Right lung (tissue), 5 donors: ENCODE results near the gene NRM. TPM values are rescaled to one million over a fixed set of nuclear protein-coding genes. Genes with fewer than 3 reads are reported as not detected.

Experiments
- DNase-seq, 2 donors: peaks; one replicate each; pipeline ENCODE4 v3.0.0-alpha.2; 2013
- polyA plus RNA-seq, 5 donors: library from polyadenylated mRNA; unstranded; fragments of 120-200 nt; gene quantifications; one replicate each; pipeline versions ENCODE4 v1.2.1 to v1.2.3, GENCODE V29; 2013; ENCODE audit warnings: inconsistent platforms in 1 of 5, low replicate concordance in 1 of 5; ENCODE audit not compliant: insufficient read length in 5 of 5, insufficient read depth in 1 of 5

The NRM gene
- polyA plus RNA-seq, 5 donors: 38.5 to 43.4 (median 41.0) TPM

DNA sequence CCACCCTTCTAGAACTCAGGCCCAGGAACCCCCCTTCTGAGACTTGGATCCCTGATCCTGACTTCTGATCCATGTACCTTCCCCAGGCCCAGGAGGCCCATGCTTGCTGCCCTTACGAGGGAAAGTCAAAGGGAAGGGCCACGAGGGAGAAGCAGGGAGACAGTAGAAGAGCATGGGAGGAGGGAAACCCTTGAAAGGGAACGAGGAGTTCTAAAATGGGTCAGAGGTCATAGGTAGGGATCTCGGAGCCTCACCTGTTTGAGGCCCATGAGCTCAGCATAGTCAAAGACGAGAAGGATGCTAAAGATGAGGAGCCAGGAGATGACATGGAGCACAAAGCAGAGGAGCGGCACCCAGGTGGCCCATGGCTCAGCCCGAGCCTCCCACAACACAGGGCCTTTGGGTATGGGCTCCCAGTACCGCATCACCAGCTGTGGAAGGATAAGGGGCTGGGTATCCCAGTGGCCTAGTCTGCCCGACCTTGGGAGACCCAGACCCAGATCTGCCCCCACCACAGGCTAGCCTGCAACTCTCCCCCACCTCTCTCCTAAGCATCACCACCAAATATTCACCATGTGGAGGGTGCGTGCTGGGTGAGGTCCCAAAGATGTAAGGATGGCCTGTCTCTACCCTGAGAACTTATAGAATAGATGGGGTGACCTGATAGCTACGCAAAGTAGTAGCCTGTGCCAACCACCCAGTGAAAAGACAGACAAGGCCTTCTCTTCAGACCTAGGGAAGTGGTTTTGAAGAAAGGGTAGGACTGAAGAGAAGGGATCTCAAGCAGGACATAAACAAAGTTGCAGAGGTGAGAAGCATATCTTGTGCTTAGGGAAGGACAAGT is 1.5 kb downstream of the NRM start:
- DNase-seq: no peak

DNA sequence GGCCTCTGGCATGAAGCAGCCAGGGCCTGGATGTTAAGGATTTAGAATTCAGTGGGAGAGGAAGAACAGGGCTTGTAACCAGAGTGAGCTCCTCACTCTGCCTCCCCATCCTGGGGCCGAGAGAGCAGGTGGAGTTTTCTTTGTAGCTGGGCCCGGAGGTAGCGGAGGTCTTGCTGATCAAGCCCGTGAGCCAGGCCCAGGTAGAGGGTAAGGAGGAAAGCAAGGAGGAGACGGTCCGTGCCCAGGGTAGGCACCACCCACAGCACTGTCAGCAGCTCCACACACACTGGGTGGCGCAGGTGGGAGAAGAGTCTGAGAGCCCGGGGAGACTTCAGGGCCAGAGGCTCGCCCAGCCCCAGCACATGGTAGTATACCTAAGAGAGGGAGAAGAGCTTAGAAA is 2.2 kb downstream of the NRM start:
- no peak for DNase-seq

DNA sequence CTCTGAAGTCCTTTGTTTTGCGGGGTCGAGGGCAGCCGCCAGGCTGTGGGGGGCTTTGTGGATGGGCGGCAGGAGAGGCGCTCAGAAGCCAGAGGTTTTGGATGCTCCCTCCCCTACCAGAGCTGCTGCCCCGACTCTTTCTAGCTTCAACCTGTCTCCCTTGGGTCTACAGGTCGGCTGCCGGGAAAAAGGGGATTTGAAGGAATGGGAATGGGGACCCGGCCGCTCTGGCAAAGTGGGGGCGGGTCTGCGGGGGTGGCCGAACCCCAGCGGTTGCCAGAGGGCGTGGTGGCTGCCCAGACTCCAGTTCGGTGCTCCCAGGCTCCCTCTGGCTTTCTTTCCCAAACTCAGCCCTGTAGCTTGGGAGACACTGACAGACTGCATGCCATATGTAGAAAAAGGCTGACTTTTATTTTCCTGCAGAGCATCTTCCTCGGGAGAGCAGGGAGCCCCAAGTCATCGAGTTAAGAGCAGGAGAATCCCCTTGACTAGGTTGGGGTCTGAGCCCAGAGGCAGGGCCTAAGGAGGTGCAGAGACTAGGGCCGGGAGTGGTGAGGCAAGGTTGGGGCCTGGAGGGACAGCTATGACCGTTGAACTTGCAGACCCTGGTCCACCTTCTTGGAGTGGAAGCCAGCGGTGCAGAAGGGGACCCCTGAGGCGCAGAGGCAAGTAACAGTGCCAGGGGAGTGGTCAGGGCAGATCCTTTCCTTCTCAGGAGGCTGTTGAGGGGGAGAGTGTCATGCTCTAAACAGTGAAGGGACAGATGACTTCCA is 2.9 kb downstream of the NRM start:
- DNase-seq: no peak

DNA sequence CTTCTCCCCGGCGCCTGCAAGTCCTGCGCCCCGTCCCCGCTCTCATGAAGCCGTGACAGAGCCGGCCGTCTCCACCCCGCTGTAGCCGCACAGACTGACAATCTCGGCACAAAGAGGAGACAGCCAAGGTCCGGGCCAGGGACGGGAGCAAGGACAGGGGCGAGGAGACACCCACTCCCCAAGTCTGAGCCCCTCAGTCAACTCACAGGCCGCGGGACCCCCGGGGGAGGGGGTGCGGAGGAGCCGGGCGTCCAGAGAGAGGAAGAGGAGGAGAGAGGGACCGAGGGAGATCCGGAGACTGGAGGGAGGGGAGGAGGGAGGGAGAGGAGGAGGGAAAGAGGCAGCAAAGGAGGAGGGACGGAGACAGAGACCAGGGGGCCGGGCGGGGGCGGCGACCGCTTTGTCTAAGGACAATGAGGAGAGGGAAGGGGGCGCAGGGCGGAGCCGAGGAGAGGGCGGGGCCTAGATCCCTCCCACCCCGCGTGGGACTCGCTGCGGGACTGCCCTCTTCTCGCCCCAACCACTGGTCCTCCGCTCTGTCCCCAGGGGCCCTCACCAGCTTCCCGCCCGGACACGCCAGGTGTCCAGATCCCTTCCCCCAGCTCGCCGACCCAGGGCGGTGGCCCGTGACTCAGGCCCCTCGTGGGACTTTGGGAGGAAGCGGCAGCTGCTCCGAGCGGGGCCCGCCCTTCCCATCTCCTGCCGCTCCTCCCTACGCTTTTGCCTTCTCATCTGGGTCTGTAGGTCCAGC is 3.7 kb downstream of the NRM start:
- peak; percentile 91 to 92 for DNase-seq

DNA sequence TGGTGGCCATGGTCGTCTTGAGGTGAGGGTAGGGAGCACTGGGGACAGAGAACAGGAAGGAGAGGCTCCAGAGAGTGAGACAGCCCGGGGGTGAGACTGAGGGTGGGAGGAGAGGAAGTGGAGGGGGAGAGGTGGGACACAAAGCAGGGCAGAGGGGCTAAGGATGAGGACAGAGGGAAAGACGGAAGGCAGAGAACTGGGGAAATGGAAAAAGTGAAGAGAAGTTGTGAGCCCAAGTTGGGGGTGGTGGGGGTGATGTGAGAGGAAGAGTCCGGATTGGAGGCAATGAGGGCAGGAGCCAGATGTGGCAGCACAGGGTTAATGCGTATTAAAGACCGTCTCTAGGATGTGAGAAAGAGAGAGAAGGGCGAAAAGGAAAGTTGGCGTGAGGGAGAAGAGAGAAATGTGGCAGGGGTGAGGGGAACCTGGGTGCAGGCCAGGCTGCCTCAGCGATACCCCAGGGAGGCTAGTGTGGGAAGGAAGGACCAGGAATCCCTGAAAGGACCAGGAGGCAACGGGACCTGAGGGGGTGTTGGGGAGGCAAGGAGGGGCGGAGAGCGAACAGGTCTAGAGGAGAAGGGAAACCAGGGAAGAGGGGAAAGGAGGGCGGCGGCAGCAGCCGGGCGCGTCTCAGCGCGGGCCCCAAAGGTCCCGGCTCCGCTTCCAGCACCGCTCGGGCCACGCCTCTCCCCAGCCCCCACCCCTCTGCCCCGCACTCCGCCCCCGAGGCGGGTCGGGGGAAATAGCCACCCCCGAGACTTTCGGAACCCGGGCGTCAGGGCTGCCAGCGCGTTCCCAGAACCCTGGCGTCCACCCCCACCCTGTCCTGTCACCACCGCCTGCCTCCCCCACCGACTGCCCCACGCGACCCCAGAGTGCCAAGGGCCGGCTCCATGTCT is 4.5 kb downstream of the NRM start, which contains the start of gene PPP1R18:
Gene PPP1R18 (minus strand): TSS at position 637 of the 899 bp plus-strand sequence. CDS start 627 bp downstream, at position 10.
- DNase-seq: no peak

DNA sequence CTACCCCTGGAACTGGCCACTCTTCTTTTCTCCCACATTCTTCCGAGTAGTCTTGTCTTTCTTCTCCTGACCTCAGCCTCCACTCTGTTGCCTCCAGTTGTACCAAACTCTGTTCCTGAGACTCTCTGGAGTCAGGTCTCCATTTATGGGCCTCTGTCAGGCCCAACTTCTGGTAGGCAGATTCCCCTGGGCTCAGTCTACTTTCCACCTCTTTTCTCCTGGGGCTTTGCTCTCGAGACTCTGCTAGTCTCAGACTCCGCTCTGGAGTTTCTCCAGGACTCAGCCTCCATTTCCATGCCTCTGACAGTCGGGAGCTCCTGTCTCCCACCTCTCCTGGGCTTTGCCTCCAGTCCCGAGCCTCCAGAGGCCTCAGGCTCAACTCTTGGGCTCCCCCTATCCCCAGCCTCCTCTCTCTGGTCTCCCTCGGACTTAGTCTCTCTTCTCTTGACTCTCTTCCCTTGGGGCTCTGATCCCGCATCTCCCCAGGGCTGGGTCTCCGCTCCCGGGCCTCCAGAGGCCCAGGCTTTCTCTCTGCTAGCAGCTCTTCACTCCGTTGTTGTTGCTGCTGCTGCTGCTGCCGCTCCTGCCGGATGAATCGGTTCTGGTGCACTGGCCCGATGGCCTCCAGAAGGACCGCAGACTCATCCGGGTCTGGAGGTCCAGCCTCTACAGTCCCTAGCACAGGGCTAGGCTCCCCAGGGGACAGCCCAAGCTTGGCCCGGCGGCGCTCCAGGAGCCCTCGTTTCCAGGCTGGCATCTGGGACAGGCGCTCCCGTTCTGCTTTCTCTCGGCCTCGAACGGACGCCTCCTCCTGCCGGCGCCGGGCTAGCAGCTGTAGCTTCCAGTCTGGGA is 5.4 kb downstream of the NRM start:
- no peak for DNase-seq

DNA sequence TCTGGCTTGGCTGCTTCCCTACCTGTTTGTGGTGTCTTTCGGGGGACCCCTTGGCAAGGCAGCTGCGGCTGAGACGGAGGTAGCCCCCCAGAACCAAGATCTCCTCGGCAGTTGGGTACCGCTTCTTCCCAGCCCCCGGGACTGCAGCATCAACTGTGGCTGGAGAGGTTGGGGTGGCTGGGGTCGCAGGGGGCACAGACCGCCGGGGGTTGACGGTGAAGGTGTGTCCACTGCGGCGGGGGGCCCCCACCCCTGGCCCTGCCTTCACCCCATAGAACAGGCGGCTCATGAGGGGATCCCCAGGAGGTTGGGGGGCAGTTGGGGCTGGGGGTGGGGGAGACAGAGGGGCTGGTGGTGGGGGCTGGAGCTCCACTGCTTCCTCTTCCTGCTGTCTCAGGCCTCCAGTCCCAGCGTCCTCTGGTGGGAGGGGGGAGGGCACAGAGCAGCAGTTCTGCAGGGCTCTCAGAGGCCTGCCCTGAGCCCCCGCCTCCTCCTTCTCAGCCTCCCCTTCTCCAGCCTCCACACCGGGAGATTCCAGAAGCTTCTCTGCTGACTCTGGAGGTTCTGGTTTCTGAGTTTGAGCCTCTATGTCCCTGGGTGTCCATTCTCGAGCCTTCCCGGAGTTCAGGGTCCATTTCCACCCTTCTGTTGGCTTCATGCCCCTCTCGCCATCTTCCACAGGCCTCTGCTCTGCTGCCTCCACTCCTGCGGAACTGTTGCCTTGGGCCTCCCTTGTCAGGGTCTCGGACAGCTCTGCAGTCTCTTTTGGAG is 6.2 kb downstream of the NRM start:
- DNase-seq: no peak

DNA sequence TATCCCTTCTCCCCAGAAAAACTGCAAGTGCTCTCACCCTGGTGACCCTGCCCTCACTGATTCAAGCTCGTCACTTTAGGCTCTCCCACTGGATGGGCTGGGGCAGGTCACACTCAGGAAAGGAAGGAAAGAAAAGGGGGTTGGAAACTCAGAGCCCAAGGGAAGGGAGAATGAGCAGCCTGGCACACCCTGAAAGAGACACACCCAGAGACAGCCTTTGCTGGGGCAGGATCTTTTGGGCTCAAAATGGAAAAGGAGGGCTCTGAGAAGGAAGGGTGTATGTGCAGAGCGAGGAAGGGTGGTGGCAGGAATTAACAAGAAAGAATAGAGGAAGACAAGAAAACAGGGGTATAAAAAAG is 6.8 kb downstream of the NRM start:
- DNase-seq: no peak

DNA sequence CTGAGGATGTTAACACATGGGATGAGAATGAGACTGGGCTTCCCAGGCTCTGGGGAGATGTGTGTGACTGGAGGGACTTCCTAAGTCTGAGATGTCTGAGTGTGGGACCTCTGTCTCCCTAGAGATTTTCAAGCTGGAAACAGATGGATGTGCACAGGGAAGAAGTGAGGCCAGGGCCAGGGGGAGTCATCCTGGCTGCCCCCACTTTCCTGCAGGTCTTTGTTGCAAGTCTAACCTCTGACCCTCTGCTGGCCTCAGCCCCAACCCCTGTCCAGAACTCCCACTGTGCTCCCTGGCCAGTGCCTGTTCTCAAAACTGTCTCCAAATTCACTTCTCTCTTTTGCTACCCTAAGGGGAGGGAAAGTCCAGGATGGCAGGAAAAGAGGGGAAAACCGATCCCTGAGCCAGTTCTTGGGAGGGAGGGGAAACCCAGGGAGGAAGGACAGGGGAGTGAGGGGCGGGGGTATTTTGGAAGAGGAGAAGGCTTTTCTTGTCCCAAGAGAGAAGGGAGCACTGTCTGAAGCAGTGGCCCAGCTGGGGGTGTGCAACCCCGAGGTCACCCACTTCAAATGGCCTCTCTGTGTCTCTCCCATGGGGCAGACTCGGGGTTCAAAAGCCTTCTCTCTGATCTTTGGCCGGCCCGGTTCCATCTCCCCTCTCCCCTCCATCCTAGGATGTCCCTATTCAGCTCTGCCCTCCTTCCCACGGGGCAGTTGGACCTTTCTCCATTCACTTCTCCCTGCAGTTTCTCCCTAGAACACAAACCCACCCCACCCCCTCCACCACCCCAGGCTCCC is 7.4 kb downstream of the NRM start:
- DNase-seq: no peak

DNA sequence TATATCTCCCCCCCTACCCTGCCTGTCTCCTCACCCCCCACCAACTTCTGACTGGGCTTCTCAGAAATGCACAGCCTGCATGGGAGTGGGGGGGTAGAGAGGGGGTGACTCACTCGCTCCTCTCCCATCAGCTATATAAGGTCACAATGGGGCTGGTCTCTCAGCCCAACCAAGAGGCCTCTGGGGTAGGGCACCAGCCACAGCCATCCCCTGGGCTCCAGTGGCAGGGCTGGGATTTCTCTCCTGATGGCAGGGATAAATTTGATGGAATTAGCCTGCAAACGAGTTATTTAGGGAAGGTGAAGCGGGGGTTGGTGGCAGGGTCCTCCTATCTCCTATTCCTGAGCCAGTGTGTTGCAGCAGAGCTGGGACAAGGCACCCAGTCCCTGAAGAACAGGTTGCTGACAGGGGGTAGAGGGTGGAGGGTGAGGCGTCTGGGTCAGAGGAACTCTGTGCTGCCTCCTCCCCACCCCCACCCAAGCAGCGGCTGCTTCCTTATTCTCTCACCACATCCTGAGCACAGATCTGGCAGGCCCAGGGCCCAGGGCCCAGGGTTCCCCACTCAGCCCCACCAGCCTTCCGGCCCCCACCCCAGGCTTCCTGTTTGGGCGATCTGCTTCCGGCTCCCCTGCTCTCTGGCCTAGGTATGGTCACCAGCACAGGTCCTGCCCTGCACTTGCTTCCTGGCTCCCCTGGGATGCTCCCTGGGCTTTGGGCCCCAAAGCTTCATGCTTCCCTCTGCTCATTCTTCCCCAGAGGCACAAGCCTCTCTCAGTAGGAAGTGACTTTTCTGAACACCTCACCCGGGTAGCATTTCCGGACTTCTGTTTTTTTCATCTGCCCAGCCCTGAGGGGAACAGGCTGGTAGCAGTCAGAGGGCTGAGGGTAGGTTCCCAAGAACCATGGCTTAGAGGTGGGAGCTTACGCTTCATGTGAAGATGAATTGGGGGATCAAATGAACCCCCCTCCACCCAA is 8.4 kb downstream of the NRM start:
- DNase-seq: peak; percentile 55 to 60

DNA sequence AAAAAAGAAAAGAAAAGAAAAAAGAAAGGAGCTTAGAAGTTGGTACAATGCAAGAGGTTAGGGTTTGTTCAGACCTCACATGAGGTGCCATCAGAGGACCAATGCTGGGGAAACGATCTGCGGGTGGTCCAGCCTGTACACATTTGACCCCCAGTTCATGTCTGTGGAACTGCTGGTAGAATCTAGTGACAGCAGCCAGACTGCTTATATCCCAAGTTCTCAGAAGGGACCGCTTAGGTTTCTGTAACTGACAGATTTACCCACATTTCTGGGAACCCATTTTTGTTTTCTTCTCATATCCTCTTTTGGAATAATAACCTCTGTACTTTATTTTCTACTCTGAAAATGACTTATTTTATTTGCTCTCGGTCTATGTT is 9.0 kb downstream of the NRM start:
- DNase-seq: no peak

DNA sequence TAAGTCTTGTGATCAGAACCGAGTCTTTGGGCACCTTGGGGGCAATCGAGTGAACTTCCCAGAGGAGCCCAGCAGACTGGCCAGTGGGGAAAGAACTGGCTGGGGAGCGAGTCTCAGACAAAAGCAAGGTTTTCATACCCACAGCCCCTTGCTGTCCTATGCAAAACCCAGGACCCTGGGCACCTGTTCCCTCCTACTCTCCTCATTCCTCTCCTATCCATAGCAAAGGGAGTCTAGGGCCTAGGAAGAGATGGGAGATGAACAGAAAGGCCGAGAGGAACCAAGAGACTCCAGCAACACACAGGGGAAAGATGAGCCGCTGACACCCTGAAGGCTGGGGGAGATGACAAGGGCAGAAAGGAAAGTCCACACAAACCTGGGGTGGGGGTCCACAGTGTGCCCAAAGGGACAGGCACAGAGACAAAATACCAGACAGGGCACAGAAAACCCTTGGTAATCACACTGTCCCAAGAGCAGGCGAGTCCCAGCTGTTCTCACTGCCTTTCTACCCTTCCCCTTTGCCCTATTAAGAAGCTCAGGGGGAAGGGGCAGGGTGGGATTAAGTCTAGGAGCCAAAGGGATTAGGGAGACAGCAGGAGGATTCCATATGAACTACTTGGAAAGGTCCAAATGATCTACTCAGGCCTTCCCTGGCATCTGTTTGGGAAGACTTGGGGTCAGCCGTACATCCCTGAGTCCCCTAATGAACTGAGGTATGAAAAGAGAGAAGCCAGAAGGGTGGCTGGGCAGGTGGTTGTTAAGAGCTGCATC is 10.8 kb downstream of the NRM start:
- DNase-seq: no peak

DNA sequence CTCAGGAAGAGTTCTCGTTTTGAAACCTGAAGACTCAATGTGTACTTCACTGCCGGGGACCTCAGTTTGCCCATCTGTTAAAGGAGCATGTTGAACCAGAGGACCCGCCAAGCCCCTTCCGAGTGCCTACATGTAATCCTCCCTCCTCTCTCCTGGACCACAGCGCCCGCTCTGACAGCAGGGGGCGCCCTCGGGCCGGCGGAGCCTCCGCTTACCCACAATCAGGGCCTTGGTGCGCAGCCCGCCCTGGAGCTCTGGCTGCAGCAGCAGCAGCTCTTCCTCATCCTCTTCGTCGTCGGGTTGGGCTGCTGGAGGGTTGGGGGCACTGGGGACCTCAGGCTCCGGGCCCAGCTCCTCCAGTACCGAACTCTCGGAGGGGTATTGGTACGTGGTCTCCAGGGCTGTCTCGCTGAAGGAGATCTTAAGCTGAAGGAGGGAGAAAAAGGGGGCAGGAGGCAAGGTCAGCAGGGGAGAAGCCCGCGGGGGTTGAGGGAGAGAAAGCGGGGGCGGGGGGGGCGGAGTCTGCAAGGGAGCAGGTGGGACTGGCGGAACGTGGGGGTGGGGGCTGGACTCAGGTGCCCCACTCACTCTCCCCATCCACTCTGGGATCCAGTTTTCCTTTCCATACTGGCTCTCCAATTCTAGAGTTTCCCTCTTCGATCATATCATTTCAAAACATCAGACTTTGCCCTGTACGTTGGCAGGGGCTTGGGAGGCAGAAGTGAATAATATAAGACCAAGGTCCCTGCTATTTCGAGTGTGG is 11.6 kb downstream of the NRM start:
- peak; percentile 64 to 68 for DNase-seq

DNA sequence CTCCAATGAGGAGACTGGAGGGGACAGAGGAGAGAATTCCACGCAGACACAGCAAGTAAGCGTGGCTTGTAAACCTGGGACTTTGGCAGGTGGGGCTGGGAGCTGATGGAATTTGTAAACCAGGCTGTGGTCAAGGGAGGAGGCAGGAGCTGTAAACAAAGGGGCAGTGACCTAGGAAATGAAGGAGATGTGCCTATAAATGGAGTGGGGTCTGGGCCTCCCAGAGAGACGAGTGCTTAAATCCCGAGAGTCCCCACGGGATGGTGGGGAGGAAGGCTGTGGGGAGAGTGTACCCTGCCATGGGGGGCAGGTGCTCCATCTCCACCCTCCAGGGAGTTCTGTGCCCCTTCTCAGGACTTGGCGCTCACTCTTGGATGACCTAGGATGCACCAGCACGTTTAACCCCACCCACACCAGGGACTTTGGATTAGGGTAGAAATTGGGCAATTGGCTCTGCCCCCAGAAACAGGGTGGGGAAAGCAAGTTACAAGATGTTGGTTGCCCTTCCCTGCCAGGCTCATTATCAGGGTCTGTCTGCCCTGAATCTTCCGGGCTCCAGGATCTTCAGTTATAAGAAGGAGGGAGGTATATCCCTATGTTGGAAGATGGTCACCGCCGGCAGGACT is 14.0 kb downstream of the NRM start:
- no peak for DNase-seq
